Esophagus squamous epithelium (tissue), 4 donors: Measurements from ENCODE around the gene GAS5.
"Not testable (repeated sequence)": the region's sequence is repeated elsewhere in the genome, so short reads cannot be mapped to it uniquely, and the experiment has no call there.

Source experiments
- CTCF ChIP-seq, 6 experiments: fragments of 450-650 bp in 4 of 6; fragments of 200-600 bp in 2 of 6; sonication (generic) in 2 of 6; IDR thresholded peaks; one replicate each; pipeline ENCODE4 v1.5.1; 2016 to 2019; ENCODE audit warnings: antibody characterized with exemption in 6 of 6, mild to moderate bottlenecking in 4 of 6, moderate library complexity in 4 of 6
- POLR2A ChIP-seq, 4 donors: fragments of 450-650 bp; IDR thresholded peaks; one replicate each; pipeline ENCODE4 v1.6.1; 2017; ENCODE audit warnings: antibody characterized with exemption in 4 of 4, mild to moderate bottlenecking in 4 of 4, moderate library complexity in 3 of 4

- TF ChIP-seq CTCF, POLR2A (IDR thresholded peaks at IDR 0.05): not testable (repeated sequence)
These were observed 13.3 kb upstream of the GAS5 start for GRCh38 chr1:173881117-173881516.
